HK-2 (cell line): ENCODE results near the gene NEGR1.

Source experiments
- DNase-seq: peaks from one replicate; pipeline ENCODE4 v3.0.0-alpha.2; 2018; ENCODE audit not compliant: unreplicated experiment

NEGR1 gene

GRCh38 chr1:71635568-71635967, 646.8 kb downstream of the NEGR1 start:
- no peak for DNase-seq

- no peak for DNase-seq
These were observed 648.2 kb downstream of the NEGR1 start for GRCh38 chr1:71634159-71634558.

GRCh38 chr1:71630073-71630472, 652.3 kb downstream of the NEGR1 start:
- DNase-seq: no peak

- no peak for DNase-seq
These were observed 657.3 kb downstream of the NEGR1 start for GRCh38 chr1:71625004-71625403.

GRCh38 chr1:71623888-71624287, 658.5 kb downstream of the NEGR1 start:
- no peak for DNase-seq

- DNase-seq: no peak
These were observed 660.6 kb downstream of the NEGR1 start for GRCh38 chr1:71621785-71622184.

- DNase-seq: no peak
These were observed 663.4 kb downstream of the NEGR1 start for GRCh38 chr1:71618766-71619530.

GRCh38 chr1:71618191-71618590, 664.1 kb downstream of the NEGR1 start:
- no peak for DNase-seq

GRCh38 chr1:71610476-71610875, 671.9 kb downstream of the NEGR1 start:
- no peak for DNase-seq

GRCh38 chr1:71603044-71603776, 679.1 kb downstream of the NEGR1 start:
- no peak for DNase-seq

GRCh38 chr1:71600023-71600422, 682.3 kb downstream of the NEGR1 start:
- no peak for DNase-seq

GRCh38 chr1:71599306-71599705, 683.0 kb downstream of the NEGR1 start:
- no peak for DNase-seq

- DNase-seq: no peak
These were observed 688.8 kb downstream of the NEGR1 start for GRCh38 chr1:71593523-71593922.

- DNase-seq: no peak
These were observed 689.6 kb downstream of the NEGR1 start for GRCh38 chr1:71592646-71593274.

GRCh38 chr1:71589005-71589404, 693.3 kb downstream of the NEGR1 start:
- no peak for DNase-seq

- DNase-seq: no peak
These were observed 694.4 kb downstream of the NEGR1 start for GRCh38 chr1:71587961-71588360.

- no peak for DNase-seq
These were observed 696.3 kb downstream of the NEGR1 start for GRCh38 chr1:71586030-71586429.

GRCh38 chr1:71583756-71584155, 698.6 kb downstream of the NEGR1 start:
- no peak for DNase-seq

- no peak for DNase-seq
These were observed 699.7 kb downstream of the NEGR1 start for GRCh38 chr1:71582673-71583072.

GRCh38 chr1:71577451-71578131, 704.7 kb downstream of the NEGR1 start:
- no peak for DNase-seq

- no peak for DNase-seq
These were observed 710.3 kb downstream of the NEGR1 start for GRCh38 chr1:71572038-71572437.

- DNase-seq: no peak
These were observed 715.9 kb downstream of the NEGR1 start for GRCh38 chr1:71566413-71566812.
